Measurements from ENCODE around the gene RASGRF2. TPM values are rescaled to one million over a fixed set of nuclear protein-coding genes. Genes with fewer than 3 reads are reported as not detected.

RASGRF2 gene
- total RNA-seq, 2 experiments from 2014 or later: 18.8 to 19.3 TPM

DNA sequence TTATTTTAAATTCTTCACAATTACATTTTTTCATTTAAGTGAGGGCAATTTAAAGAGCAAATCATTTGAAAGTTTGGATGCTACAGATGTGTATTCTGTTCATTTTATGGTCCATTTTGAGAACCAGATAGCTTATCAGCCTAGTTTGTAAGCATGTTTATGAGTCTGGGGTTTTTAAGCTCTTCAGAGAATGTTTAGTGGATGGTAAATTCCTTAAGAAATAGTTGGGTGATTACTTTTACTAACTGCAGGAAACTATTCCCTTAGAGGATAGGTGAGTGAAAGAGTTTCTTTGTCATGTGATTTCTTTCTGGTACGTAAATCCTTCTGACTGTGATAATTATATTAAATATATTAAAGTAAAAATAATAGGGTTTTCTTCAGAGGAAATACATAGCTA is 17.6 kb downstream of the RASGRF2 start:
- DNase-seq: no peak
- Mint-ChIP-seq H3K4me1 (peaks cover 33% of the 10 kb centered on the region), H3K27ac (no peak overlapping the region), H3K4me3 (no peak overlapping the region), H3K9me3 (no peaks in the 10 kb centered on the region), H3K27me3 (no peaks in the 10 kb centered on the region), H3K36me3 (peaks cover 6% of the 10 kb centered on the region)
- no peak for ATAC-seq (ENCODE audit: low read depth)
- POLR2A ChIA-PET: no interaction called here

GRCh38 chr5:80978772-80979317 is 18.7 kb downstream of the RASGRF2 start:
- DNase-seq (no peak), ATAC-seq (ENCODE audit: low read depth) (no peak)
- Mint-ChIP-seq H3K9me3 (no peaks in the 10 kb centered on the region), H3K27me3 (no peaks in the 10 kb centered on the region), H3K4me3 (no peak overlapping the region), H3K4me1 (peaks cover 28% of the 10 kb centered on the region), H3K36me3 (peaks cover 4% of the 10 kb centered on the region), H3K27ac (no peak overlapping the region)
- POLR2A ChIA-PET: no interaction called here

DNA sequence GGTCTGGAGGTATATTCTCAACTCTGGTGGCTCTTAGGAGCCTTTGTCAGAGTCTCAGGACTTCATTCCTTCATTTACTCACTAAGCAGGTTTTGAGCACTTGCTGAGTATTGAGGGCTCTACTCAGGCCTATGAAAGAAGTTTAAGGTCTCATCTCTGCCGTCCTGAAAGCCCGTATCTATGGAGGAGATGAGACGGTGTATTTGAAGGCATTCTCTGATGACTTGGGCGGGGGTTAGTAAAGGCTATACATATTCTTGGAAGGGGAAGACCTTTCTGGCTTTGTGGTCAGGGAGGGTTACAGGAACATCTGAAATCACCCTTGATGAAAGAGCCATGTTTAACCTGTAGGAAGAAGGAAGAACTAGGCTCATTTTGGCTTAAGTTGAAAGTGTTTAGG is 21.9 kb downstream of the RASGRF2 start:
- H3K4me3 Mint-ChIP-seq: no peak overlapping the region
- H3K9me3 Mint-ChIP-seq: no peaks in the 10 kb centered on the region
- H3K36me3 Mint-ChIP-seq: peaks cover 6% of the 10 kb centered on the region

DNA sequence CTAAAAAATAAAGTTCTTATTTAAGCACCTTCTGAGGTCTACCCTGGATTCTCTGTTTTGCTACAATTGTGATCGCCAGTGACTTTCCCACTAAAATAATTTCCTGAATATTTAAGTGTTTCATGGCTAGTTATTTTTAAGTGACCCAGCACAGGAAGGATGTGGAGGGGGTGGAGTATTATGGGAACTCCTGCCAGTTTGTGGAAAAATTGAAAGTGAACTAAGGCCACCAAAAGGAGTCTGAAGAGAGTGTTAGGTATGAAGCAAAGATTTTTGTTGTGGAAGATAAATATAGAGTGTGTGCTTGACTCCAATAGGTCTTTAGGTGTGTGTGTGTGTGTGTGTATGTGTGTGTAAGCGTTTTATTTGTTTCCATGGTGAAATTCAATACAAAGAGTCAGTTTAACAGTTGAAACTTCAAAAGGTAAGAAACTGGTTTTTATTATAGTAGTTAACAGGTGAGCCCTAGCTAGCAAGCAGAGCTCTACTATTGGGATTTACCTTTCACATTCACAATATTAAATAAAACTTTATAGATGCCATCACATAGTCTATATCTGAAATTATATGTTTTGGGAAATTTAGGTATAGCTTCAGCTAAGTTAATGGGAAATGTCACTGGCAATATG is 25.6 kb downstream of the RASGRF2 start:
- peaks cover 39% of the 10 kb centered on the region for H3K4me1 Mint-ChIP-seq
- no peaks in the 10 kb centered on the region for H3K27me3 Mint-ChIP-seq
- H3K36me3 Mint-ChIP-seq: peaks cover 7% of the 10 kb centered on the region
- ATAC-seq (ENCODE audit: low read depth) (peak; percentile 30), DNase-seq (no peak)
- POLR2A ChIA-PET: interaction anchor here (1.8 kb wide), 1 partner anchor 13 kb away, joined by 5 read pairs; no protein-coding TSS in a partner anchor
- H3K9me3 Mint-ChIP-seq: no peaks in the 10 kb centered on the region
- H3K4me3 Mint-ChIP-seq: peak overlapping the region; percentile 8
- peak overlapping the region; percentile 28 for H3K27ac Mint-ChIP-seq

More for the DNA sequence above, 21.9 kb downstream of the RASGRF2 start:
- POLR2A ChIA-PET: no interaction called here
- DNase-seq (no peak), ATAC-seq (ENCODE audit: low read depth) (no peak)
- no peak overlapping the region for H3K27ac Mint-ChIP-seq
- peaks cover 26% of the 10 kb centered on the region for H3K4me1 Mint-ChIP-seq
- no peaks in the 10 kb centered on the region for H3K27me3 Mint-ChIP-seq

GRCh38 chr5:80986382-80986781 is 26.2 kb downstream of the RASGRF2 start:
- POLR2A ChIA-PET: interaction anchor here (1.8 kb wide), 2 partner anchors 12 to 21 kb away, joined by 5 read pairs; no protein-coding TSS in a partner anchor
- no peak for DNase-seq
- Mint-ChIP-seq H3K27me3 (no peaks in the 10 kb centered on the region), H3K4me1 (peaks cover 38% of the 10 kb centered on the region), H3K4me3 (peak overlapping the region; percentile 51), H3K9me3 (no peaks in the 10 kb centered on the region), H3K27ac (peak overlapping the region; percentile 32), H3K36me3 (peaks cover 6% of the 10 kb centered on the region)
- no peak for ATAC-seq (ENCODE audit: low read depth)

- ATAC-seq (ENCODE audit: low read depth) (no peak), DNase-seq (no peak)
- Mint-ChIP-seq H3K4me3 (no peak overlapping the region), H3K9me3 (no peaks in the 10 kb centered on the region), H3K27me3 (no peaks in the 10 kb centered on the region), H3K27ac (peak overlapping the region; percentile 55), H3K36me3 (peaks cover 9% of the 10 kb centered on the region), H3K4me1 (peaks cover 35% of the 10 kb centered on the region)
- POLR2A ChIA-PET: interaction anchor here (0.6 to 1.8 kb wide), 4 partner anchors 11 to 118 kb away, joined by 3 to 5 read pairs (median 4); partner anchors contain the start of gene RASGRF2
These were observed 27.1 kb downstream of the RASGRF2 start for GRCh38 chr5:80987078-80987766.

- no peaks in the 10 kb centered on the region for H3K27me3 Mint-ChIP-seq
- H3K27ac Mint-ChIP-seq: no peak overlapping the region
- H3K4me3 Mint-ChIP-seq: no peak overlapping the region
- no peaks in the 10 kb centered on the region for H3K9me3 Mint-ChIP-seq
- POLR2A ChIA-PET: no interaction called here
- peaks cover 13% of the 10 kb centered on the region for H3K36me3 Mint-ChIP-seq
- peaks cover 31% of the 10 kb centered on the region for H3K4me1 Mint-ChIP-seq
- DNase-seq: no peak
- ATAC-seq (ENCODE audit: low read depth): no peak
These were observed 28.3 kb downstream of the RASGRF2 start for GRCh38 chr5:80988419-80988935.

DNA sequence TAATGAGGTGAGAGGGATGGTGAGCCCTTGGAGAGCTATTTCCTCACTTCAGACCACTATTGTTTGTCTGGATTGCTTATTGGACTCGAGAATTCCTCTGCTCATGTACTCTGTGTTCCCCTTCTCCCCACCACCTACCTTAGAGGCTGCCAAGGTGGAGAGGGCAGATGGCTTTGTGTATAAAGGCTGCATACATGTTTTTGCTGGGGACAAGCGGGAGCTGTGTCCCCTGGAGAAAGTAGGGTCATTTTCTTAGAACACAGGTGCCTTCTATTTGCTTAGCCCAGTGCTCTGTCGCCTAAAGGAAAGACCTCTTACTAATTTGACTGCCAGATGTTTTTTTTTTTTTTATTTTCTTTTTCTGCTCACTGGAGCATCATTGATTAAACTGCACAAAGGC is 29.7 kb downstream of the RASGRF2 start:
- POLR2A ChIA-PET: interaction anchor here (0.7 kb wide), 1 partner anchor 205 kb away, joined by 3 read pairs; no protein-coding TSS in a partner anchor
- ATAC-seq (ENCODE audit: low read depth): no peak
- Mint-ChIP-seq H3K36me3 (peaks cover 13% of the 10 kb centered on the region), H3K9me3 (no peaks in the 10 kb centered on the region), H3K4me3 (no peak overlapping the region), H3K27ac (no peak overlapping the region), H3K4me1 (peaks cover 35% of the 10 kb centered on the region), H3K27me3 (no peaks in the 10 kb centered on the region)
- no peak for DNase-seq

GRCh38 chr5:80990527-80990926 is 30.4 kb downstream of the RASGRF2 start:
- DNase-seq (no peak), ATAC-seq (ENCODE audit: low read depth) (no peak)
- H3K36me3 Mint-ChIP-seq: peaks cover 13% of the 10 kb centered on the region
- H3K27ac Mint-ChIP-seq: no peak overlapping the region
- POLR2A ChIA-PET: no interaction called here
- no peaks in the 10 kb centered on the region for H3K27me3 Mint-ChIP-seq
- peaks cover 34% of the 10 kb centered on the region for H3K4me1 Mint-ChIP-seq
- no peak overlapping the region for H3K4me3 Mint-ChIP-seq
- H3K9me3 Mint-ChIP-seq: no peaks in the 10 kb centered on the region

DNA sequence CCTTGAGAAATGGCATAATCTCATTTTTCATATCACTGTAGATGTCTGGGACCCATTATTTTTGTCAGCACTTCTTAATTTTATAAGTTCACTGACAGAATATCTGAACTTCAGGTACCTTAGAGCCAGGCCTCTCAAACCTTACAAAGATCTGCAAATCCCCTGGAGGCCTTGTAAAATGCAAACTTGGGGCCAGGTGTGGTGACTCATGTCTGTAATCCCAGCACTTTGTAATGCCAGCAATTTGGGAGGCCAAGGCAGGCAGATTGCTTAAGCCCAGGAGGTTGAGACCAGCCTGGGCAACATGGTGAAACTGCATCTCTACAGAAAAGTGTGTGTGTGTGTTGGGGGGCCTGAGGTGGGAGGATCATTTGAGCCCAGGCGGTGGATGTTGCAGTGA is 30.8 kb downstream of the RASGRF2 start:
- no peak for ATAC-seq (ENCODE audit: low read depth)

GRCh38 chr5:80995908-80996307 is 35.7 kb downstream of the RASGRF2 start:
- Mint-ChIP-seq H3K27ac (no peak overlapping the region), H3K27me3 (no peaks in the 10 kb centered on the region), H3K4me3 (no peak overlapping the region), H3K9me3 (no peaks in the 10 kb centered on the region), H3K4me1 (peaks cover 30% of the 10 kb centered on the region), H3K36me3 (peaks cover 7% of the 10 kb centered on the region)
- DNase-seq (no peak), ATAC-seq (ENCODE audit: low read depth) (no peak)
- POLR2A ChIA-PET: no interaction called here

More for the DNA sequence above, 30.8 kb downstream of the RASGRF2 start:
- Mint-ChIP-seq H3K27me3 (no peaks in the 10 kb centered on the region), H3K4me3 (no peak overlapping the region), H3K27ac (no peak overlapping the region), H3K4me1 (peaks cover 32% of the 10 kb centered on the region), H3K36me3 (peaks cover 13% of the 10 kb centered on the region), H3K9me3 (no peaks in the 10 kb centered on the region)
- POLR2A ChIA-PET: no interaction called here
- no peak for DNase-seq

GRCh38 chr5:80998590-80998979 is 38.4 kb downstream of the RASGRF2 start:
- no peaks in the 10 kb centered on the region for H3K27me3 Mint-ChIP-seq
- POLR2A ChIA-PET: interaction anchor here (1.1 to 1.6 kb wide), 2 partner anchors 9 to 12 kb away, joined by 5 read pairs; no protein-coding TSS in a partner anchor
- H3K36me3 Mint-ChIP-seq: no peaks in the 10 kb centered on the region
- peak overlapping the region; percentile 76 for H3K4me3 Mint-ChIP-seq
- H3K27ac Mint-ChIP-seq: peak overlapping the region; percentile 83
- ATAC-seq (ENCODE audit: low read depth) (peak; percentile 77), DNase-seq (no peak)
- no peaks in the 10 kb centered on the region for H3K9me3 Mint-ChIP-seq
- H3K4me1 Mint-ChIP-seq: peaks cover 28% of the 10 kb centered on the region

- no peaks in the 10 kb centered on the region for H3K9me3 Mint-ChIP-seq
- DNase-seq (no peak), ATAC-seq (ENCODE audit: low read depth) (no peak)
- H3K4me1 Mint-ChIP-seq: peaks cover 49% of the 10 kb centered on the region
- H3K27ac Mint-ChIP-seq: peak overlapping the region; percentile 69
- peaks cover 4% of the 10 kb centered on the region for H3K36me3 Mint-ChIP-seq
- H3K27me3 Mint-ChIP-seq: no peaks in the 10 kb centered on the region
- H3K4me3 Mint-ChIP-seq: peak overlapping the region; percentile 35
- POLR2A ChIA-PET: interaction anchor here (1.8 kb wide), 1 partner anchor 248 kb away, joined by 4 read pairs; no protein-coding TSS in a partner anchor
These were observed 43.7 kb downstream of the RASGRF2 start for GRCh38 chr5:81003811-81004386.

Measured in activated naive CD8-positive, alpha-beta T cell treated with anti-CD3 and anti-CD28 coated beads, Interleukin-2, amount 10 ng/mL, durations not matched to agents 7 days and 5 days (primary cell).